Amniotic stem cell (primary cell): ENCODE results near the gene GTF2IRD1.
"Not testable (repeated sequence)": the region's sequence is repeated elsewhere in the genome, so short reads cannot be mapped to it uniquely, and the experiment has no call there.

Experiments used
- DNase-seq: peaks from one replicate; lab custom pipeline; 2025; lab: John Stamatoyannopoulos, UW

GTF2IRD1 gene

GRCh38 chr7:74467876-74468275 lies 14.2 kb downstream of the GTF2IRD1 start:
- DNase-seq, result no peak

DNA sequence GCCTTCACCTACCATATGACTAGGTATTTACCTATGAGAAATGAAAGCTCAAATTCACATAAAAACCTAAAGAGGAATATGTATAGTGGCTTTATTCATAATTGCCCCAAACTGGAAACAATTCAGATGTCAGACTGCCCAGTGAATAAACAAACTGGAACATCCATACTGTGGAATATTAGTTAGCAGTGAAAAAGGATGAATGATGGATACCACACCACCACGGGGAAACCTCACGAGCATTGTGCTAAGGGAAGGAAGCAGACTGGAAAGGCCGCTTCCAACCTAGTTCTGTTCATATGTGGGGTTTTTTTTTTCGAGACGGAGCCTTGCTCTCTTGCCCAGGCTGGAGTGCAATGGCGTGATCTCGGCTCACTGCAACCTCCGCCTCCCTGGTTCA lies 16.8 kb downstream of the GTF2IRD1 start:
- no peak for DNase-seq

DNA sequence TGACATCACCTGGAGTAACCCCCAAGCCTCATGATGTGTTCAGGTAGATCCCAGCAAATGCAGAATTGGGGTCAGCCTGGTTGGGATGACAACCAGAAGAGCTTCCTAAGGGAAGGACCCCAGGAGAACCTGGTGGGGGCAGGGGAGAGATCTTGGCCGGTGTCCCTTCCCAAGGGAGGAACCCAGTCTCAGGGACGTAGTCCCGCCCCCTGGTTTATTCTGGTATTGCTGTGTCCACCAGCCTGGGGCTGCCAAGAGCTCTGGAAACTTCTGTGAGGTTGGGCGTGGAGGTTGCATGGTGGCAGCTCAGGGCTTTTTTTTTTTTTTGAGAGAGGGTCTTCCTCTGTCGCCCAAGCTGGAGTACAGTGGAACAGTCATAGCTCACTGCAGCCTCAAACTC lies 19.4 kb downstream of the GTF2IRD1 start:
- no peak for DNase-seq

DNA sequence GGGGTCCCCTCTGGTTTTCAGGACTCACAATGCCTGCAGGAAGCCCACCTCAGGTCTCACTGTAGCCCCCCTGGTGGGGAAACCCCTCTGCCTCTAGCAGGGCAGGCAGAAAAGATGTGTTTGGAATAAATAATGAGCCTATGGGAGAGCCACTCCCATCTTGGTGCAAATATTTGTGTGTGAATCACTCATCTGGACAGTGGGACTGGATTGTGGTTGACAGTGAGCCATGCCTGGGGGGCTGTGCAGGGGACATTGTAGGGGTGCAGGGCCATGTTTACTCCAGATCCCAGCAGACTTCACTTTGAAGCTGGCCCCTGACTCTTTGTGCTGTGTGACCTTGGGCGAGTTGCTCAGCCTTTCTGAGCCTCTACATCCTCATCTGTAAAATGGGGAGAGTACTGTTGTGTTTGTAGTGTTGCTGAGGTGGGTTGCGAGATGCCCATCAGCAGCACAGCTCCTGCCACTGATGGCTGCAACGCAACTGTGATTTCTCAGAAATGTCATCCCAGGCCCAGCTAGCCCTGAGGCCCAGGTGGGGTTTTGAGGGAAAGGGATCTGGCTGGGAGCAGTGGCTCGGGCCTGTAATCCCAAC lies 20.7 kb downstream of the GTF2IRD1 start:
- no peak for DNase-seq

- no peak for DNase-seq
These were observed 21.7 kb downstream of the GTF2IRD1 start for GRCh38 chr7:74475243-74475986.

DNA sequence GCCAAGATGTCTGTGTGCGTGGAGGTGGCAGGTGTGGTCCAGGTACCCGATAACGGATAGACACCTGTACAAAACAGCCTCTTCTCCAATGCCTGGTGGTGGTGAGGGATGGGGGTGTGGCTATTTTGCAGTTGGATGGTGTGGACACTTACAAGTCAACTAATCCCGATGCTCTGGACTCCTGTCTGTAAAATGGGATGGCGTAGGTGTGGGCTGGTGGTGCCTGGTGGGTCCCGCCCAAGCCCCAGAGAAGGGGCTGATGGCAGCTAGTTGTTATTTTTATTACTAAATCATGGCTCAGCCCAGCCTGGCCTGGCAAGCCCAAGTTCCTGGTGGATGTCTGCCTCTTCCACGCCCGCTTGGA lies 22.3 kb downstream of the GTF2IRD1 start:
- no peak for DNase-seq

DNA sequence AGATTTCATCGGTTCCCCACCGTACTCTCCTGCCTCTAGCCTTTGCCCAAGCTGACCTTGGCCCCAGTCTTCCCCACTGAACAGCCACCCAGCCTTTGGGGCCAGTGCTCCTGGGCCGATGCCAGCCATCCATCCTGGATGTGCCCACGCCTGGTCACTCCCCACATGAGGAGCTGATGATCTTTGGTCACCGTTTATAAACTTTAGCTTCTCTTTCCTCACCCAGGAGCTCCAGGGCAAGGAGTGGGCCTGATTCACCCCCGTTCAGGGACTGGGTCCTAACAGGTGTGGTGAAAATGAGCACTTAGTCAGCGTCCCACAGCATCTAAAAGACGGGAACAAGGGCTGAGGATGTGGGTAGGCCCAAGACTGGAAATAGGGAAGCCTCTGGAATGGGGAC lies 22.9 kb downstream of the GTF2IRD1 start:
- DNase-seq, result no peak

DNA sequence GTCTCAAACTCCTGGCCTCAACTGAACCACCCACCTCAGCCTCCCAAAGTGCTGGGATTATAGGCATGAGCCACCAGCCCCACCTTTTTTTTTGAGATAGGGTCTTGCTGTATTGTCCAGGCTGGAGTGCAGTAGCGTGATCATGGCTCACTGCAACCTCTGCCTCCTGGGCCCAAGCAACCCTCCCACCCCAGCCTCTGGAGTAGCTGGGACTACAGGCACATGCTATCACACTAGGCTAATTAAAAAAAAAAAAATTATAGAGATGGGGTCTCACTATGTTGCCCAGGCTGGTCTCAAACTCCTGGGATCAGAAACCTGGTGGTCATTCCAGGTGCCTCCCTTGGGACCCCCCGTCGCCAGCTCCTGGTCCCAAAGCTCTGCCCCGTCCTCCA lies 25.0 kb downstream of the GTF2IRD1 start:
- no peak for DNase-seq

GRCh38 chr7:74479066-74479781 lies 25.5 kb downstream of the GTF2IRD1 start:
- no peak for DNase-seq

DNA sequence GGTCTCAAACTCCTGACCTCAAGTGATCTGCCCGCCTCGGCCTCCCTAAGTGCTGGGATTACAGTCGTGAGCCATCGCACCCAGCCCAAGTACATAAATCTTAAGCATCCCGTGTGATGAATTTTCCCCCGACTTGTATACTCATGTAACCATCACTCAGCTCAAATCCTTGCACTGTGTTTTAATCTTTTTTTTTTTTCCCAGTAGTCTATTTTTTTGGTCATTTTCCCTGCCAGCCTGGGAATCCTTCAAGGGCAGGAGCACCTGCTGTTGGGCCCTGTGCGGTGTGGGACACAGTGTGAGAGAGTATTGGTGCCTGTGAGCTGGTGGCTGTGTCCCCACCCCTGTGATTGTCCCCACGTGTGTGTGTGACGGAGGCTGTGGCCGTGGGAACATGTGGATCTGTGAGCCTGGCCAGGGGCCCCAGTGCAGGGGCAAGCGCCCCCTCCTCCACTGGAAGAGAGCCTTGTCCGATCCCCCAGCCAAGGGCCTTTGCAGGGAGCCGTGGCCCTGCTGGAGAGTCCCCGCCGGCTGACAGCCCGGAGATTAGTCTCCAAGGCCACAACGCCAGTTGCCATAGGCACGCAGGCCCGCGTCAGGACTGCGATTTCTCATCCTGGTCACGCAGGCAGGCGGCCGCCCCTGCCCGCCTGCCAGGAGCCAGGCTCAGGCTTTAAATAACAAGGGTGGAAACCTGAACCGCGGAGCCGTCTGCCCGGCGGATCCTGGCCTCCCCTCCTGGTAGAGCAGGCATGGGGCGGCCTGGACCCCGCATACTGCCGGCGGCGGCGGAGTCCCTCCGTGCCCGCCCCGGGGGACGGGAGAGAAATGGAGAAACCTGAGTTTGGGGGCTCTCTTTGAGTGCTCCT lies 26.5 kb downstream of the GTF2IRD1 start:
- DNase-seq, result peak; percentile 76

DNA sequence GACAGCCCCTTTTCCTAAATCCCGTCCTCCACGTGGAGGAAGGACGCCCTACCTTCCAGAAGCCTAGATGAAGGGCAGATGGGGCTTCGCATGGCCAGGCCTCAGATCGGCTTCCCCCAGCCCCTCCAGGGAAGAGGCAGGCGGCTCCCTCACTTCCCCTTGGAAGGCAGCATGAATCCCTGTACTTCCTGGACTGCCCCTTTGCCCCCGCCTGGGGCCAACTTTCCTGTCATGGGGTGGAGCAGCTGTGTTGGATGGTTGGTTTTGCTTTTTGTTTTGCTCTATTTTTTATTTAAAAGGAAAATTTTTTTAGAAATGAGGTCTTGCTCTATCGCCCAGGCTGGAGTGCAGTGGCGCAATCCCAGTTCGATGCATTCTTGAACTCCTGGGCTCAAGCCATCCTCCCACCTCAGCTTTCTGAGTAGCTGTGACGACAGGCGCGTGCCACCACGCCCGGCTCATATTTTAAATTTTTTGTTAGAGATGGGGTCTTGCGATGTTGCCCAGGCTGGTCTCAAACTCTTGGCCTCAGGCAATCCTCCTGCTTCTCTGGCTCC lies 27.2 kb downstream of the GTF2IRD1 start:
- no peak for DNase-seq

- DNase-seq, result no peak
These were observed 27.9 kb downstream of the GTF2IRD1 start for GRCh38 chr7:74481458-74482196.

DNA sequence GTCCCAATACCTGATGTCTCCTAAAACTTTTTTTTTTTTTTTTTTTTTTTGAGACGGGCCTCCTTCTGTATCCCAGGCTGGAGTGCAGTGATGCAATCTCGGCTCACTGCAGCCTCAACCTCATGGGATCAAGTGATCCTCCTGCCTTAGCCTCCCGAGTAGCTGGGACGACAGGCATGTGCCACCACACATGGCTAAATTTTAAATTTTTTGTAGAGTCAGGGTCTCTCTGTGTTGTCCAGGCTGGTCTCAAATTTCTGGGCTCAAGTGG lies 28.4 kb downstream of the GTF2IRD1 start:
- no peak for DNase-seq

DNA sequence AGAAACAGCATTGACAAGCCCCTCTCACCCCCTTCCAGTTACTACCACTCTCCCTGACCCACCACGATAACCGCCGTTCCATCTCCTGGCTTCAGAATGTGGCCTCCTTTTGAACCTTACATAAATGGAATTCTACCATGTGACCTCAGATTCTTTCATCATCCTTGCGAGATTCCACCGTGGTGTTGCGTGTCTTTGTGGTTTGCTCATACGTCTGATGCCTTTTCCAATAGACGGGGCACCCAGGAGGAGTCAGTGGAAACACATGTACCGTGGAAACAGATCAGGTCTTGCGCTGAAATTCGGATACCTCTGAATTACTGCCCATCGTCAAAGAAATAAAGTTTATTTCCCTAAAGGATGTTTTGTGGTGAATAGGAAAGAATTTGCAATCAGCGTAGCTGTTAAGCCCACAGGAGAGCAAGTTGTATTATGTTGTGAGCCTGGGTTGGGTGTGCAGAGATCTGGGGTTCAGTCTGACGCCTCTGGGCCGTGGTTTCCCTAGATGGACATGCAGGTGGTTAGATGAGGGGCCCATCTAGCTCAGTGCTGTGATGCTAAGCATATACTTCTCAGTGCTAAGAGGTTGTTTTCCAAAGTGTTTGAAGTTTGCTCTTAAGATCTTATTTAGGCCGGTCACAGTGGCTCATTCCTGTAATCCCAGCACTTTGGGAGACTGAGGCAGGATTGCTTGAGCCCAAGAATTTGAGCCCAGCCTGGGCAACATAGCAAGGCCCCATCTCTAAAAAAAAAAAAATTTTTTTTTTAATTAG lies 29.1 kb downstream of the GTF2IRD1 start:
- DNase-seq, result peak; percentile 89

DNA sequence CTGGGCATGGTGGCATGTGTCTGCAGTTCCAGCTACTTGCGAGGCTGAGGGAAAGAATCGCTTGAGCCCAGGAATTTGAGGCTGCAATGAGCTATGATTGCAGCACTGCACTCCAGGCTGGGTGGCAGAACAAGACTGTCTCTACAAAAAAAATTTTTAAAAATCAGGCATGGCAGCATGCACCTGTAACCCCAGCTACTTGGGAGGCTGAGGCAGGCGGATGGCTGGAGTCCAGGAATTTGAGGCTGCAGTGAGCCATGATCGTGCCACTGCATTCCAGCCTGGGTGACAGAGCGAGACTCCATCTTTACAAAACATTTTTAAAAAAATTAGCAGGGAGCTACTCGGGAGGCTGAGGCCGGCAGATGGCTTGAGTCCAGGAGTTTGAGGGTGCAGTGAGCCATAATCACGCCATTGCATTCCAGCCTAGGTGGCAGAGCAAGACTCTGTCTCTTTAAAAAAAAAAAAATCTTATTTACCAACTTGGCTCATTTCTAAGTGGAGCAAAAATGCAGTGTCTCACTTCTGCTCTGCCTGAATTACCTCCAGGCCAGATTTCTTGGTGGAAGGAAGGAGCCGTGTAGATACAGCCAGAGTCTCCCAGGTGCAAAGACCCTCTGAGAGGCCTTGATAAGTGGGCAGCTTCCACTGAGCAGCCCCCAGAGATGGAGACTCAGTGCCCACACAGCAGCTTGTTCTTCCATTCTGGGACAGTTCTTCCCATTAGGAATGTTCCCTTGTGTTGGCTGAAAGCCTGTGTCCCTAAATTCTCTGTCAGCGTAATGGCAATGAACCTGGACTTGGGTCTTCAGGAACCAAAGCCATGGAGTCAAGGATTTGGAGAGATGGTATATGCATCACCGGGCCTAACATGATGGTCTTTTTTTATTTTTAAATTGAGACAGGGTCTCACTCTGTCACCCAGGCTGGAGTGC lies 30.0 kb downstream of the GTF2IRD1 start:
- no peak for DNase-seq

DNA sequence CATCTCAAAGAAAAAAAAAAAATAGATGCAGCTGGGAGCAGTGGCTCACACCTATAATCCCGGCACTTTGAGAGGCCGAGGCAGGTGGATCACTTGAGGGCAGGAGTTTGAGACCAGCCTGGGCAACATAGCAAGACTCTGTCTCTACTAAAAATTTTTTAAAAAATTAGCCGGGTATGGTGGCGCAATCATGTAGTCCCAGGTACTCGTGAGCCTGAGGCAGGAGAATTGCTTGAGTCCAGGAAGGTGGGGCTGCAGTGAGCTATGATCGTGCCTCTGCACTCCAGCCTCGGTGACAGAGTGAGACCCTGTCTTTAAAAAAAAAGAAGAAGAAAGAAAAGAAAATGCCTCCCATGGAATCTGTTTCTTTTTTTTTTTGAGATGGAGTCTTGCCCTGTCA lies 31.9 kb downstream of the GTF2IRD1 start:
- DNase-seq, result no peak

DNA sequence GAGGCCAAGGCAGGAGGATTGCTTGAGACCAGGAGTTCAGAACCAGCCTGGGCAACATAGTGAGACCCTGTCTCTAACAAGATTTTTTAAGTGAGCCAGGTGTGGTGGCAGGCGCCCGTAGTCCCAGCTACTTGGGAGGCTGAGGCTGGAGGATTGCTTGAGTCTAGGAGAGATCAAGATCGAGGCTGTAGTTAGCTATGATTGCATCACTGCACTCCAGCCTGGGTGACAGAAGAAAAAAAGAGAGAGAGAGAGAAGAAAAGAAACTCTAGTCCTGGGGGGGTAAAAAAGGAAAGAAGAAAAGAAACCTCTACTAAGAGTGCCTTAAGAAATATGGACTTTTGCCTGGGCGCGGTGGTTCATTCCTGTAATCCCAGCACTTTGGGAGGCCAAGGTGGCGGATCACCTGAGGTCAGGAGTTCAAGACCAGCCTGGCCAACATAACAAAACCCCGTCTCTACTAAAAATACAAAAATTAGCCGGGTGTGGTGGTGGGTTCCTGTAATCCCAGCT lies 34.9 kb downstream of the GTF2IRD1 start:
- not testable (repeated sequence) for DNase-seq

DNA sequence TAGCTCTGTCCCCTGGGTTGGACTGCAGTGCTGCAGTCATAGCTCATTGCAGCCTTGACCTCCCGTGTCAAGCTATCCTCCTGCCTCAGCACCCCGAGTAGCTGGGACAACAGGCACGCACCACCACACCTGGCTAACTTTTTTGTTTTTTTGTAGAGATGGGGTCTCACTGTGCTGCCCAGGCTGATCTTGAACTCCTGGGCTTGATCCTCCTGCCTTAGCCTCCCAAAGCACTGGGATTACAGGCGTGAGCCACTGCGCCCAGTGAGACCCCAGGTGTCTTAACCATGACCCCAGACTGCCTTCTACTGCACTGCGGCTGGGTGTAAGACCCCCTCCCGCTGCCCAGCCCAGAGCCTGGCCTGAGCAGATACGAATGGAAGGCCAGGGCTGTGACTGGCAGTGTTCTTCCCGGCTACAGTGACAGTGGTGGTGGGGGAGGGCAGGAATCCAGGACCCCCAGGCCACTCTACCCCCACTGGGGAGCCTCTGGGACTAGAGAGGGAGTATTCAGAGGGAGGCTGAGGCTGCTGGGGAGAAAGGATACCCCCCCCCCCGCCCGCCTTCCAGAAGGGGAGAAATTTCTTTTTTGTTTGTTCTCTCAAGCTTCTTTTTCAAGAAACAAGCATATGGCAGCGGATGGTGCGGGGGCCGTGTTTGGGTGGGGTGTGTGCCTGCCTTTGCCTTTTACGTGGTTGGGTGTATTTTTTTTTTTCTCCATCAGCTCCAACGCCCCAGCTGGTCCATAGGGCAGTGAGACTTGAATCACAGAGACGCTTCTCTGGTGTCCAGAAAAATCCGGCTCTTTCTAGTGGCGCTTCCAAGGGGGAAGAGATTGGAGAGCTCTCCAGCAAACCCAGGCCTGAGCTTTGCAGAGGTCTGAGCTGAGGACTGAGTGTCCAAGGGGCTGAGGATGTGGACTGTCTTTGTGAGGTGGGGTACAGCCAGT lies 36.6 kb downstream of the GTF2IRD1 start:
- DNase-seq, result no peak
